Parathyroid adenoma (tissue), 2 donors: ENCODE measurements around the gene TROAP.
A peak's percentile ranks its signal among the peaks of the same experiment; 100 is the strongest.

Experiments
- H2AFZ ChIP-seq: fragments of 300-600 bp; sonication (generic); one replicate; pipeline ENCODE4 v1.7.0; 2017; ENCODE audit warnings: antibody characterized with exemption, mild to moderate bottlenecking
- H3K27ac ChIP-seq: fragments of 300-600 bp; sonication (generic); one replicate; pipeline ENCODE4 v1.7.0; 2017
- H3K27me3 ChIP-seq: fragments of 300-600 bp; sonication (generic); one replicate; pipeline ENCODE4 v1.7.0; 2017; ENCODE audit warnings: low read length; ENCODE audit not compliant: control insufficient read depth, insufficient read depth
- H3K36me3 ChIP-seq: fragments of 300-600 bp; sonication (generic); one replicate; pipeline ENCODE4 v1.7.0; 2017; ENCODE audit warnings: low read length; ENCODE audit not compliant: control insufficient read depth, insufficient read depth
- H3K4me1 ChIP-seq: fragments of 300-600 bp; sonication (generic); one replicate; pipeline ENCODE4 v1.7.0; 2017; ENCODE audit warnings: control low read depth
- H3K4me2 ChIP-seq: fragments of 300-600 bp; sonication (generic); one replicate; pipeline ENCODE4 v1.7.0; 2017; ENCODE audit warnings: low read length
- H3K4me3 ChIP-seq: fragments of 300-600 bp; sonication (generic); one replicate; pipeline ENCODE4 v1.7.0; 2017; ENCODE audit warnings: low read depth, low read length
- H3K79me2 ChIP-seq: fragments of 300-600 bp; sonication (generic); one replicate; pipeline ENCODE4 v1.7.0; 2017; ENCODE audit warnings: control low read depth
- H3K9ac ChIP-seq: fragments of 300-600 bp; sonication (generic); one replicate; pipeline ENCODE4 v1.7.0; 2017; ENCODE audit warnings: mild to moderate bottlenecking
- H3K9me3 ChIP-seq: fragments of 300-600 bp; sonication (generic); one replicate; pipeline ENCODE4 v1.7.0; 2017; ENCODE audit warnings: low read length; ENCODE audit not compliant: control insufficient read depth
- CTCF ChIP-seq: fragments of 300-600 bp; sonication (generic); IDR thresholded peaks from one replicate; pipeline ENCODE4 v1.7.0; 2017; ENCODE audit warnings: antibody characterized with exemption, mild to moderate bottlenecking
- donor health status: primary hyperparathyroidism.

The TROAP gene

DNA sequence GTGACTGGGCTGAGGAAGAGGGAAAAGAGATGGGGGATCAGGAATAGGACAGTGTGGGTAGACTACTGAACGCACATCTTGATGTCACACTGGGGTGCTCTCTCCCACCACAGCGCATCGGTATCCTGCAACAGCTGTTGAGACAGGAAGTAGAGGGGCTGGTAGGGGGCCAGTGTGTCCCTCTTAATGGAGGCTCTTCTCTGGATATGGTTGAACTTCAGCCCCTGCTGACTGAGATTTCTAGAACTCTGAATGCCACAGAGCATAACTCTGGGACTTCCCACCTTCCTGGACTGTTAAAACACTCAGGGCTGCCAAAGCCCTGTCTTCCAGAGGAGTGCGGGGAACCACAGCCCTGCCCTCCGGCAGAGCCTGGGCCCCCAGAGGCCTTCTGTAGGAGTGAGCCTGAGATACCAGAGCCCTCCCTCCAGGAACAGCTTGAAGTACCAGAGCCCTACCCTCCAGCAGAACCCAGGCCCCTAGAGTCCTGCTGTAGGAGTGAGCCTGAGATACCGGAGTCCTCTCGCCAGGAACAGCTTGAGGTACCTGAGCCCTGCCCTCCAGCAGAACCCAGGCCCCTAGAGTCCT, 7.1 kb downstream of the TROAP start:
- Histone ChIP-seq H3K9ac (no peak overlapping the region), H3K4me2 (no peak overlapping the region), H3K4me1 (no peaks in the 10 kb centered on the region), H3K36me3 (no peaks in the 10 kb centered on the region), H3K79me2 (no peaks in the 10 kb centered on the region), H3K27me3 (no peaks in the 10 kb centered on the region), H3K9me3 (no peaks in the 10 kb centered on the region), H3K27ac (no peak overlapping the region), H3K4me3 (no peak overlapping the region), H2AFZ (no peak overlapping the region)
- TF ChIP-seq CTCF, result no peak

DNA sequence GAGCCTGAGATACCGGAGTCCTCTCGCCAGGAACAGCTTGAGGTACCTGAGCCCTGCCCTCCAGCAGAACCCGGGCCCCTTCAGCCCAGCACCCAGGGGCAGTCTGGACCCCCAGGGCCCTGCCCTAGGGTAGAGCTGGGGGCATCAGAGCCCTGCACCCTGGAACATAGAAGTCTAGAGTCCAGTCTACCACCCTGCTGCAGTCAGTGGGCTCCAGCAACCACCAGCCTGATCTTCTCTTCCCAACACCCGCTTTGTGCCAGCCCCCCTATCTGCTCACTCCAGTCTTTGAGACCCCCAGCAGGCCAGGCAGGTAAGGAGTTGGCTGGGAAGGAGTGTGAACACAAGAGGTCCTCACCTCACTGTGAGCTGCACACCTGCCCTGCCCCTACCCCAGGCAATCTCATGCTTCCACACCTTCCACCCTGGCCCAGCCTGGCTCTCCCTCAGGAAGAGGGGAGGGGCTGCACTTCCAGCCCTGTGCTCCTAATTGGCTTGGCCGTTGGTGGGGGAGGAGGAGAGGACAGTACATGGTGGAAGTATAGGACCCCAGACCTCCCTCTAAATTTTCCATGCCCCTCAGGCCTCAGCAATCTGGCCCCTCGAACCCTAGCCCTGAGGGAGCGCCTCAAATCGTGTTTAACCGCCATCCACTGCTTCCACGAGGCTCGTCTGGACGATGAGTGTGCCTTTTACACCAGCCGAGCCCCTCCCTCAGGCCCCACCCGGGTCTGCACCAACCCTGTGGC, 7.8 kb downstream of the TROAP start:
- no peaks in the 10 kb centered on the region for H3K79me2 ChIP-seq

GRCh38 chr12:49331380-49332222, 8.5 kb downstream of the TROAP start:
- no peak overlapping the region for H3K4me3 ChIP-seq
- H3K9me3 ChIP-seq, result no peaks in the 10 kb centered on the region
- TF ChIP-seq CTCF, result peak; percentile 87
- H3K4me2 ChIP-seq, result no peak overlapping the region
- peak overlapping the region; percentile 19 for H2AFZ ChIP-seq
- H3K4me1 ChIP-seq, result no peaks in the 10 kb centered on the region
- no peak overlapping the region for H3K27ac ChIP-seq
- H3K27me3 ChIP-seq, result no peaks in the 10 kb centered on the region
- no peak overlapping the region for H3K9ac ChIP-seq
- no peaks in the 10 kb centered on the region for H3K36me3 ChIP-seq
- no peaks in the 10 kb centered on the region for H3K79me2 ChIP-seq

More for the DNA sequence above, 7.8 kb downstream of the TROAP start:
- Histone ChIP-seq H3K27ac (no peak overlapping the region), H3K4me2 (no peak overlapping the region), H3K27me3 (no peaks in the 10 kb centered on the region), H2AFZ (no peak overlapping the region), H3K9ac (no peak overlapping the region), H3K4me1 (no peaks in the 10 kb centered on the region), H3K4me3 (no peak overlapping the region), H3K9me3 (no peaks in the 10 kb centered on the region), H3K36me3 (no peaks in the 10 kb centered on the region)
- no peak for TF ChIP-seq CTCF

DNA sequence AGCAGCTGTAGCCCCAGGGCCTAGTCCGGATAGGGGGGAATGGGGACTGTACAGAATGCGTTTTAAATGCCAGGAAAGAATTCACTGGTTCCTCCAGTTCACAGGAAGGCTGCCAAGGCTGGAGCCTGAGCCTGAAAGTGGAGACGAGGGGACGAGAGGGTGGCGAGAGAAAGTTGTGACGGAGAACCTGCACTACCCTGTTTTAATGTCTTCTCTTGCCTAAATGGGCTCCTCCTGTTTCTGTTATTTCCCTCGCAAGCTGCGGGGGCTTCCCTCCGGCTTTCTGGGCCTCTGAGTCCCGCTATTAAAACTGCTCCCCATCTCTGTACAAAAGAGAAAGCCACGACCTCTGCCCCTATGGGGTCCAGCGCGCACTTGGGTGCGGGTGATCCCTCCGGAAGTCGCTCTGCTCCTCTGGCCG, 9.4 kb downstream of the TROAP start:
- Histone ChIP-seq H3K4me1 (peaks cover 6% of the 10 kb centered on the region), H3K27me3 (no peaks in the 10 kb centered on the region), H3K4me2 (no peak overlapping the region), H3K27ac (no peak overlapping the region), H2AFZ (no peak overlapping the region), H3K9ac (no peak overlapping the region), H3K36me3 (no peaks in the 10 kb centered on the region), H3K9me3 (no peaks in the 10 kb centered on the region), H3K79me2 (no peaks in the 10 kb centered on the region), H3K4me3 (no peak overlapping the region)
- TF ChIP-seq CTCF, result no peak
